Measurements from ENCODE around the gene DNAJC19. TPM values are rescaled to one million over a fixed set of nuclear protein-coding genes. Genes with fewer than 3 reads are reported as not detected.

DNAJC19 gene
- total RNA-seq, 2 experiments from 2014 or later, result 80.1 to 80.7 TPM

Other genes with a start within 250 kb of the DNAJC19 start
- gene FXR1, start 77.1 kb downstream of the DNAJC19 start, total RNA-seq, result 100 to 1,000 TPM; 150 to 159 TPM

Measured in activated naive CD8-positive, alpha-beta T cell treated with anti-CD3 and anti-CD28 coated beads for 36 hours (primary cell).